ENCODE data around the gene TENT5C. TPM values are rescaled to one million over a fixed set of nuclear protein-coding genes. Genes with fewer than 3 reads are reported as not detected.

TENT5C gene
- total RNA-seq, 1 donor from 2014 or later = 59.3 TPM

GRCh38 chr1:117633423-117633822 is 27.6 kb downstream of the TENT5C start:
- Mint-ChIP-seq H3K4me3 (peak overlapping the region; percentile 4), H3K4me1 (peaks cover 96% of the 10 kb centered on the region)
- ATAC-seq (ENCODE audit: low read depth) = no peak

GRCh38 chr1:117633936-117634335 is 28.1 kb downstream of the TENT5C start:
- Mint-ChIP-seq H3K27ac (no peak overlapping the region), H3K27me3 (no peaks in the 10 kb centered on the region), H3K4me3 (no peak overlapping the region), H3K36me3 (ENCODE audit: low read depth) (peaks cover 5% of the 10 kb centered on the region), H3K4me1 (peaks cover 96% of the 10 kb centered on the region), H3K9me3 (no peaks in the 10 kb centered on the region)
- intact Hi-C loops (cut with micrococcal nuclease) = no loop called here
- TF ChIP-seq CTCF (IDR thresholded peaks at IDR 0.05) = no peak
- POLR2A ChIA-PET = interaction anchor here (40.7 kb wide), 1 partner anchor 25 kb away, joined by 1269 read pairs; no protein-coding TSS in a partner anchor
- no peak for DNase-seq
- ATAC-seq (ENCODE audit: low read depth) = no peak
- CTCF ChIA-PET = interaction anchor here (1.0 kb wide), 1 partner anchor 40 kb away, joined by 4 read pairs; no protein-coding TSS in a partner anchor

More at GRCh38 chr1:117633423-117633822, 27.6 kb downstream of the TENT5C start:
- TF ChIP-seq CTCF (IDR thresholded peaks at IDR 0.05) = no peak
- Mint-ChIP-seq H3K36me3 (ENCODE audit: low read depth) (peaks cover 10% of the 10 kb centered on the region), H3K9me3 (no peaks in the 10 kb centered on the region), H3K27ac (no peak overlapping the region), H3K27me3 (no peaks in the 10 kb centered on the region)
- POLR2A ChIA-PET = interaction anchor here (0.6 to 40.7 kb wide), 3 partner anchors 17 to 1064 kb away, joined by 3 to 1269 read pairs (median 5); no protein-coding TSS in a partner anchor
- no peak for DNase-seq
- intact Hi-C loops (cut with micrococcal nuclease) = no loop called here
- CTCF ChIA-PET = interaction anchor here (1.0 to 1.2 kb wide), 2 partner anchors 39 to 41 kb away, joined by 3 to 4 read pairs; no protein-coding TSS in a partner anchor

- H3K36me3 Mint-ChIP-seq (ENCODE audit: low read depth) = no peaks in the 10 kb centered on the region
- H3K4me3 Mint-ChIP-seq = no peak overlapping the region
- ATAC-seq (ENCODE audit: low read depth) (no peak), DNase-seq (no peak)
- POLR2A ChIA-PET = interaction anchor here (0.6 to 40.7 kb wide), 2 partner anchors 24 to 101 kb away, joined by 6 to 1269 read pairs; no protein-coding TSS in a partner anchor
- TF ChIP-seq CTCF (IDR thresholded peaks at IDR 0.05) = no peak
- peaks cover 89% of the 10 kb centered on the region for H3K4me1 Mint-ChIP-seq
- intact Hi-C loops (cut with micrococcal nuclease) = loop anchor here (5.0 kb wide), 1 partner anchor 38 kb away; no protein-coding TSS in a partner anchor
- CTCF ChIA-PET = no interaction called here
- no peaks in the 10 kb centered on the region for H3K27me3 Mint-ChIP-seq
- H3K27ac Mint-ChIP-seq = no peak overlapping the region
- no peaks in the 10 kb centered on the region for H3K9me3 Mint-ChIP-seq
These were observed 28.8 kb downstream of the TENT5C start for GRCh38 chr1:117634631-117635030.

GRCh38 chr1:117635805-117636204 is 30.0 kb downstream of the TENT5C start:
- ChIA-PET CTCF (interaction anchor here (3.1 kb wide), 1 partner anchor 39 kb away, joined by 10 read pairs; no protein-coding TSS in a partner anchor), POLR2A (interaction anchor here (0.9 to 40.7 kb wide), 5 partner anchors 9 to 29 kb away, joined by 3 to 1269 read pairs (median 10); partner anchors contain the start of gene TENT5C)
- no peaks in the 10 kb centered on the region for H3K9me3 Mint-ChIP-seq
- intact Hi-C loops (cut with micrococcal nuclease) = loop anchor here (5.0 kb wide), 1 partner anchor 36 kb away; no protein-coding TSS in a partner anchor
- H3K4me3 Mint-ChIP-seq = peak overlapping the region; percentile 44
- H3K27me3 Mint-ChIP-seq = no peaks in the 10 kb centered on the region
- no peak for ATAC-seq (ENCODE audit: low read depth)
- no peaks in the 10 kb centered on the region for H3K36me3 Mint-ChIP-seq (ENCODE audit: low read depth)
- H3K27ac Mint-ChIP-seq = peak overlapping the region; percentile 57
- no peak for TF ChIP-seq CTCF (IDR thresholded peaks at IDR 0.05)
- DNase-seq = no peak
- H3K4me1 Mint-ChIP-seq = peaks cover 78% of the 10 kb centered on the region

GRCh38 chr1:117636637-117637425 is 31.0 kb downstream of the TENT5C start:
- no peak for DNase-seq

More at GRCh38 chr1:117636637-117637425, 31.0 kb downstream of the TENT5C start:
- intact Hi-C loops (cut with micrococcal nuclease) = loop anchor here (1.0 to 5.0 kb wide), 2 partner anchors 11 to 35 kb away; no protein-coding TSS in a partner anchor
- Mint-ChIP-seq H3K4me1 (peaks cover 75% of the 10 kb centered on the region), H3K4me3 (peak overlapping the region; percentile 46), H3K27me3 (no peaks in the 10 kb centered on the region), H3K27ac (peak overlapping the region; percentile 82), H3K9me3 (no peaks in the 10 kb centered on the region), H3K36me3 (ENCODE audit: low read depth) (no peaks in the 10 kb centered on the region)
- ATAC-seq (ENCODE audit: low read depth) = peak; percentile 67
- no peak for TF ChIP-seq CTCF (IDR thresholded peaks at IDR 0.05)
- POLR2A ChIA-PET = interaction anchor here (0.6 to 40.7 kb wide), 9 partner anchors 10 to 102 kb away, joined by 3 to 1269 read pairs (median 4); partner anchors contain the start of gene TENT5C
- CTCF ChIA-PET = interaction anchor here (1.1 to 3.1 kb wide), 6 partner anchors 9 to 117 kb away, joined by 3 to 10 read pairs (median 4); no protein-coding TSS in a partner anchor

Data from activated B cell treated with CpG ODN at 0.5 μM for 24 hours (primary cell).